HG03442 (cell line): ENCODE results near the gene ZDHHC11B.

Experiments used
- ATAC-seq: cut with Tn5 transposase; IDR thresholded peaks from one replicate; pipeline ENCODE4 v1.9.1; 2021; ENCODE audit warnings: mild to moderate bottlenecking, moderate library complexity; ENCODE audit not compliant: unreplicated experiment

ZDHHC11B gene

DNA sequence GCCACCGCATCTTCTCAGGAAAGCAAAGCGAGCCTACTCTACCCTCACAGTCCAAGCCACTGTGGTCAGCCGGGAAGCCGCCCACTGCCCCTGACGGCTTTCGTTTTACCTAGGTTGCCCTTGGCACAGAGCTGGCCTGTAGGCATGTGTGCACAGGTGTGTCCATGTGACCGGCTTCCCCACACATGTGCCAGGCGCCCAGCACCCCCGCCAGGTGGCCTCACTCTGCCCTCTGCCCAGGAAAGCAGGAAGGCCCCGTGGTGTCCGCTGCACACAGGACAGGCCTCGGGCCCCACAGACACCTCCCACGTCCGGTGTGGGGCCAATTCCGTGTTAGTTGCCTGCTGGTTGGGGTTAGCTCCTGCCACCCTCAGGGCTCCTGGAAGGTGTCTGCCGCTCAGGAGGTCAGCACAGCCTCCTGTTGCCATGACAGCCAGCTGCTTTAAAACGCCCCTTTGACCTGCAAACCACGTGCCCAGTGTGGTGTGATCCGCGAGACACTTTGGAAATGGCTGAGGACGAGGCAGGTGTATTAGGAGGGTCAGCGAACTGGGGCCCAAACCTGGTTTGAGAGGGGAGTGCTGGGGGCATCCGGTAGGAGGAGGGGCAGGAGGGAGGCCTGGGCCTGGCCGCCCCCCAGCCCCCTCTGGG, 120.1 kb downstream of the ZDHHC11B start:
- no peak for ATAC-seq

DNA sequence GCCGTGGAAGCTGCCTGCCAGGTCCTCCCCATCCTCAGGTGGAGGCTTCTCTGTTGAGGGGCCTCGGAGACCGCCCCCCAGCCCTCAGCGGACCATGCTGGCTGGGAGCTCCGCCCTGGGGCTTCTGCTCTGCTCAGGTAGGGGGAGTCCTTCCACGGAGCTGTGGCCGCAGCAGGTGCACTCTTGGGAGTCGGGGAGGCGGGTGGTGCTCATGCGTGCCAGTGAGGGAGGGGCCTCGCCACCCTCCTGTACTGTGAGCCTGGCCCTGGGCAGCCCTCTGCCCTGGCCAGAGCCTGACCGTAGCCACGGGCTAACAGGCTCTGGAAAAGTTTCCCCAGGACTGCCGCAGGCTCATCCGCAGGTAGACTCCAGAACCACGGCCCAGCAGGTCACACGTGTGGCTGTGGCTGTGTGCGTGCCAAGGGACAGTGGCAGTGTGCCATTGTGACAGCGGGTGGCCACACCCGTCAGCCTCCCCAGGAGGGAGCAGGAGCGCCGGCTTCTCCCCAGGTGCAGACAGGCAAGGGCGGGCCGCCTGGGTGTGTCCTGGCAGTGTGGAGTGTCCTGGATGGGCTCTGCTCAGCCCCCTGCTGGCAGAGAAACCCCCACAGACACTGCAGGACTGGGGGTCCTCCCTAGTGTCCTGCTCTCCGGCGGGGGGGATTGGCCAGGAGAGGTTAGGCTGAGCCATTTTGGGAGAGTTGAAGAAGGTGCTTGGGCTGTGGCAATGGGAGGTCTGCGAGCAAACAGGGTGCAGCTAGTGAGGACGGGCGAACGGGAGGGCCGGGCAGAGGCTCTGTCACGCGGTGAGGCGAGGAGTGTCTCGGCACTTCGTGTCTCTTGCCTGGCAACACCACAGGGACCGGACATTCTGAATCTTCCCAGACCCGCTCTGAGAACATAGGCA, 120.8 kb downstream of the ZDHHC11B start:
- ATAC-seq = no peak

DNA sequence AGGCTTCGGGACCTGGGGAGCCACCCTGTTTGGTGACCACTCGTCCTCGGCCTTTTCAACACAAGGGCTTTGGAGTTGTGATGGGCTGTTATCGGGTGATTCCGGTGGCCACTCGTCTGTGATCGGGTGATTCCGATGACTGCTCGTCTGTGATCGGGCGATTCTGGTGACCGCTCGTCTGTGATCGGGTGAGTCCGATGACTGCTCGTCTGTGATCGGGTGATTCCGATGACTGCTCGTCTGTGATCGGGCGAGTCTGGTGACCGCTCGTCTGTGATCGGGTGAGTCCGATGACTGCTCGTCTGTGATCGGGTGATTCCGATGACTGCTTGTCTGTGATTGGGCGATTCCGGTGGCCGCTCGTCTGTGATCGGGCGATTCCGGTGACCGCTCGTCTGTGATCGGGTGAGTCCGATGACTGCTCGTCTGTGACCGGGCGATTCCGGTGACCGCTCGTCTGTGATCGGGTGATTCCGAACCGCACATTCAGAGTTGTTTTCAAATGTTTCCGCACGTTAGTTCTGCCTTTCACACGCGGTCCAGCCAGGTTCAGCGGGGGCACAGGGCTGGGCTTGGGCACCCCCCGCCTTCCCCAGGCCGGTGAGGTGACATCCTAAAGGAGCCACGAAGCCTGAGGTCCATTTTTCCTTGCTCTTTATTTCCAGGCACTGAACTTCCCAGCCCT, 121.6 kb downstream of the ZDHHC11B start:
- no peak for ATAC-seq

DNA sequence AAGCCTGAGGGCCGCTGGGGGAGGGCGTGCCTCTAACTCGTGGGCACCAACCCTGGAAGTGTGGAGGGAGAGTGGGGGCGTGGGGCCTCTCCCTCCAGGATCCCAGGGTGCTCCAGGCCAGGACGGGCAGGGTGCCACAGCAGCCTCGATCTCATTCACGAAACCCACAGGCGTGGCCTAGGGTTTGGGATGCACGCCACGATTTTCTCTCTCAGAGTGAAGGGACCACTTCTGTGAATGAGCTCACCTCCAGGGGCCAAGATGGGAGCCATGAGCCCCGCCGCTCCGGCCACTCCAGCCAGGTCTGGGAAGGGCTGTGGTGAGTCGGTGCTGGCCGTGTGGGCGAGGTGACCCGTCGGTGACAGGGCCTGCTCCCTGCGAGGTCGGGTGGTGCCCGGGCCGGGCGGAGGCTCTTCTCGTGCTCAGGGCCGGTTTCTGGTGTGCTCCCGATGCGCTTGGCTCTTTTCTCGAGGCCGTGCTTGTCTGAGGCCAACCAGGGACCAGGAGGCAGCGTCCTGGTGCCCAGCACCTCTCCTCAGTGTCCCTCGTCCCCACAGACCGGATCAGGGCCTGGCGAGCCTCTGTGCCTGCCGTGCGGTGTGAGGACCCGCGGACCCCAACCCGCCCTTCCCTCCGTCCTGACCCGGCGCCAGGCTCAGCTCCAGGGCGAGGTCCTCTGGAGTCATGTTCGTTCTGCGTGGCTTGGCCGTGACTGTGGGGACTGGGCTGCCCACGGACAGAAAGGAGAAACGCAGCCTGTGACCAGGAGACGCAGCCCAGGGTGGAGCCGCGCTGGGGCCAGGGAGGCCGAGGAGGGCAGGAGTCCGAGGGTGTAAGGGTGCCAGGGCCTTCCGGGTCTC, 122.4 kb downstream of the ZDHHC11B start:
- ATAC-seq = no peak

DNA sequence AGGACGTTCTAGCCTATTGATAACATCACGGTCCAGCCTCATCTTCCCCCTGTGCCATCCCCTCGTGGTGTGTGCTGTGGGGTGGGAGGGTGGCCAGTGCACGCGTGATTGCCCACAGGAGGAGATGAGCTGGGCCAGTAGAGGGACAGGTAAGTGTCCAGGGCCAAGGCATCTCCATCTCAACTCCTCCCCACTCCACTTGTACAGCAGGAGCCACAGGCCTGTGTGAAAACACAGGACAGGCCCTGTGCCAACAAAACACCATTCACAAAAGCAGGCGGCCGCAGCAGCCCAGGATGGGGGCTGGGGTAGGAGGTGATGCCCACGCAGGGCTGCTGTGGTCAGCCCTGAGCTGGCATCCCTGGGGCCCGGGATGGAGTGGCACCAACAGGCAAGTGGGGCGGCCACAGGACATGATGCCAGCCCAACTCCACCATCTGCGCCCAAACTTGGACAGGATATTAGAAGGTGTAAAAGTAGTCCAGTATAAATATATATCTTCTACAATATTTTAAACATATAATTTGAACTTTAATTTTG, 124.0 kb downstream of the ZDHHC11B start:
- ATAC-seq = no peak
